ENCODE results near the gene CSMD2. TPM values are rescaled to one million over a fixed set of nuclear protein-coding genes. Genes with fewer than 3 reads are reported as not detected.

The CSMD2 gene
- total RNA-seq, 2 experiments from 2014 or later, result not detected

GRCh38 chr1:33867684-33868083, 297.3 kb downstream of the CSMD2 start:
- POLR2A ChIA-PET, result no interaction called here
- no peak for DNase-seq (ENCODE audit: low spot score)
- BruUV-seq (replicated peaks), result no TSS peak

GRCh38 chr1:33866281-33866680, 298.7 kb downstream of the CSMD2 start:
- no peak overlapping the region for H3K4me3 ChIP-seq (ENCODE audit: low read depth, low read length, poor library complexity, severe bottlenecking)
- no peaks in the 10 kb centered on the region for H3K9me3 ChIP-seq (ENCODE audit: low read length)
- no TSS peak for BruUV-seq (replicated peaks)
- intact Hi-C loops (cut with micrococcal nuclease; ENCODE audit: unreplicated experiment), result no loop called here
- H3K9me2 ChIP-seq (ENCODE audit: insufficient read depth, low read length), result no peaks in the 10 kb centered on the region
- no peaks in the 10 kb centered on the region for H3K79me2 ChIP-seq (ENCODE audit: insufficient read depth, low read depth, low read length)
- TF ChIP-seq EZH2phosphoT487 (IDR thresholded peaks at IDR 0.05; ENCODE audit: borderline replicate concordance, low read depth, low read length) (no peak), CTCF (conservative IDR thresholded peaks at IDR 0.05; ENCODE audit: low read length) (no peak)
- CTCF ChIA-PET (ENCODE audit: unreplicated experiment), result no interaction called here
- no peaks in the 10 kb centered on the region for H4K20me1 ChIP-seq (ENCODE audit: insufficient read depth, low read length)
- H3K27ac ChIP-seq (ENCODE audit: low read depth, low read length, poor library complexity, severe bottlenecking), result no peak overlapping the region
- H2AFZ ChIP-seq (ENCODE audit: low read length), result no peak overlapping the region
- no peaks in the 10 kb centered on the region for H3K4me1 ChIP-seq (ENCODE audit: insufficient read depth, low read length, poor library complexity, severe bottlenecking)
- no peak overlapping the region for H3K4me2 ChIP-seq (ENCODE audit: low read length)
- DNase-seq (ENCODE audit: low spot score), result no peak
- H3K36me3 ChIP-seq (ENCODE audit: insufficient read depth, low read length), result no peaks in the 10 kb centered on the region
- POLR2A ChIA-PET, result no interaction called here

More at GRCh38 chr1:33867684-33868083, 297.3 kb downstream of the CSMD2 start:
- H2AFZ ChIP-seq (ENCODE audit: low read length), result no peak overlapping the region
- H3K9me3 ChIP-seq (ENCODE audit: low read length), result no peaks in the 10 kb centered on the region
- no peaks in the 10 kb centered on the region for H3K36me3 ChIP-seq (ENCODE audit: insufficient read depth, low read length)
- no peaks in the 10 kb centered on the region for H3K9me2 ChIP-seq (ENCODE audit: insufficient read depth, low read length)
- H4K20me1 ChIP-seq (ENCODE audit: insufficient read depth, low read length), result no peaks in the 10 kb centered on the region
- no peak overlapping the region for H3K4me2 ChIP-seq (ENCODE audit: low read length)
- no peaks in the 10 kb centered on the region for H3K79me2 ChIP-seq (ENCODE audit: insufficient read depth, low read depth, low read length)
- no peak overlapping the region for H3K4me3 ChIP-seq (ENCODE audit: low read depth, low read length, poor library complexity, severe bottlenecking)
- intact Hi-C loops (cut with micrococcal nuclease; ENCODE audit: unreplicated experiment), result no loop called here
- no peak overlapping the region for H3K27ac ChIP-seq (ENCODE audit: low read depth, low read length, poor library complexity, severe bottlenecking)
- TF ChIP-seq EZH2phosphoT487 (IDR thresholded peaks at IDR 0.05; ENCODE audit: borderline replicate concordance, low read depth, low read length) (no peak), CTCF (conservative IDR thresholded peaks at IDR 0.05; ENCODE audit: low read length) (no peak)
- CTCF ChIA-PET (ENCODE audit: unreplicated experiment), result no interaction called here
- H3K4me1 ChIP-seq (ENCODE audit: insufficient read depth, low read length, poor library complexity, severe bottlenecking), result no peaks in the 10 kb centered on the region

- H3K36me3 ChIP-seq (ENCODE audit: insufficient read depth, low read length), result no peaks in the 10 kb centered on the region
- H3K9me3 ChIP-seq (ENCODE audit: low read length), result no peaks in the 10 kb centered on the region
- DNase-seq (ENCODE audit: low spot score), result no peak
- H3K4me3 ChIP-seq (ENCODE audit: low read depth, low read length, poor library complexity, severe bottlenecking), result no peak overlapping the region
- no peaks in the 10 kb centered on the region for H3K79me2 ChIP-seq (ENCODE audit: insufficient read depth, low read depth, low read length)
- TF ChIP-seq CTCF (conservative IDR thresholded peaks at IDR 0.05; ENCODE audit: low read length) (no peak), EZH2phosphoT487 (IDR thresholded peaks at IDR 0.05; ENCODE audit: borderline replicate concordance, low read depth, low read length) (no peak)
- no peaks in the 10 kb centered on the region for H3K4me1 ChIP-seq (ENCODE audit: insufficient read depth, low read length, poor library complexity, severe bottlenecking)
- ChIA-PET POLR2A (no interaction called here), CTCF (ENCODE audit: unreplicated experiment) (no interaction called here)
- H4K20me1 ChIP-seq (ENCODE audit: insufficient read depth, low read length), result no peaks in the 10 kb centered on the region
- intact Hi-C loops (cut with micrococcal nuclease; ENCODE audit: unreplicated experiment), result no loop called here
- H3K9me2 ChIP-seq (ENCODE audit: insufficient read depth, low read length), result no peaks in the 10 kb centered on the region
- no peak overlapping the region for H3K27ac ChIP-seq (ENCODE audit: low read depth, low read length, poor library complexity, severe bottlenecking)
- BruUV-seq (replicated peaks), result no TSS peak
- no peak overlapping the region for H2AFZ ChIP-seq (ENCODE audit: low read length)
- no peak overlapping the region for H3K4me2 ChIP-seq (ENCODE audit: low read length)
Observed at GRCh38 chr1:33864460-33865389, 300.3 kb downstream of the CSMD2 start.
